Thyroid gland (tissue), 4 donors: ENCODE measurements around the gene CDH4. TPM values are rescaled to one million over a fixed set of nuclear protein-coding genes. Genes with fewer than 3 reads are reported as not detected.

Experiments
- DNase-seq, 2 donors: peaks; one replicate each; pipeline ENCODE4 v3.0.0-alpha.2; 2019
- H3K27ac ChIP-seq, 3 donors: fragments of 200-600 bp; sonication (generic); 1 replicate in 2 of 3; 2 replicates in 1 of 3; pipeline ENCODE4 v1.5.1; 2016 to 2019; ENCODE audit warnings: mild to moderate bottlenecking in 1 of 3, moderate library complexity in 1 of 3
- H3K27me3 ChIP-seq: fragments of 200-600 bp; sonication (generic); one replicate; pipeline ENCODE4 v1.5.1; 2019
- H3K36me3 ChIP-seq, 2 donors: fragments of 200-600 bp; sonication (generic); one replicate each; pipeline ENCODE4 v1.5.1; 2016 to 2019
- H3K4me1 ChIP-seq, 2 donors: fragments of 200-600 bp; sonication (generic); one replicate each; pipeline ENCODE4 v1.5.1; 2017 to 2019
- H3K4me3 ChIP-seq, 3 donors: fragments of 200-600 bp; sonication (generic); replicated peaks in 1 of 3; 1 replicate in 2 of 3; 2 replicates in 1 of 3; pipeline ENCODE4 v1.5.1; 2016; ENCODE audit warnings: mild to moderate bottlenecking in 1 of 3
- H3K9me3 ChIP-seq: fragments of 200-600 bp; sonication (generic); one replicate; pipeline ENCODE4 v1.5.1; 2017
- POLR2A ChIP-seq, 2 donors: fragments of 450-650 bp; IDR thresholded peaks; one replicate each; pipeline ENCODE4 v1.6.1; 2017; ENCODE audit warnings: antibody characterized with exemption in 2 of 2, mild to moderate bottlenecking in 2 of 2, moderate library complexity in 1 of 2
- WGBS, 2 donors: methylation state at CpG; one replicate each; pipeline ENCODE4 v1.1.5; 2017; 5-methylcytosine and 5-hydroxymethylcytosine counted together
- intact Hi-C: fragments of 100-400 bp; cut with DNase I; formaldehyde crosslinking; loops from one replicate; pipeline ENCODE4 v1.15.1; 2023
- total RNA-seq, 4 donors: library from RNA; depleted of rRNA; stranded (reverse); fragments of >200 nt; gene quantifications; one replicate each; pipeline ENCODE4 v1.2.3, GENCODE V29; 2016
- TF ChIP-seq, protein P1 (sequence below), 6 experiments: fragments of 200-600 bp in 3 of 6; fragments of 450-650 bp in 3 of 6; sonication (generic) in 3 of 6; IDR thresholded peaks; one replicate each; pipeline ENCODE4 v1.5.1; 2016 to 2019; ENCODE audit warnings: antibody characterized with exemption in 6 of 6, mild to moderate bottlenecking in 2 of 6, inconsistent platforms in 1 of 6, moderate library complexity in 1 of 6

The CDH4 gene
- total RNA-seq, 4 donors from 2014 or later: 0.22 to 0.29 (median 0.29) TPM; not detected in 1

DNA sequence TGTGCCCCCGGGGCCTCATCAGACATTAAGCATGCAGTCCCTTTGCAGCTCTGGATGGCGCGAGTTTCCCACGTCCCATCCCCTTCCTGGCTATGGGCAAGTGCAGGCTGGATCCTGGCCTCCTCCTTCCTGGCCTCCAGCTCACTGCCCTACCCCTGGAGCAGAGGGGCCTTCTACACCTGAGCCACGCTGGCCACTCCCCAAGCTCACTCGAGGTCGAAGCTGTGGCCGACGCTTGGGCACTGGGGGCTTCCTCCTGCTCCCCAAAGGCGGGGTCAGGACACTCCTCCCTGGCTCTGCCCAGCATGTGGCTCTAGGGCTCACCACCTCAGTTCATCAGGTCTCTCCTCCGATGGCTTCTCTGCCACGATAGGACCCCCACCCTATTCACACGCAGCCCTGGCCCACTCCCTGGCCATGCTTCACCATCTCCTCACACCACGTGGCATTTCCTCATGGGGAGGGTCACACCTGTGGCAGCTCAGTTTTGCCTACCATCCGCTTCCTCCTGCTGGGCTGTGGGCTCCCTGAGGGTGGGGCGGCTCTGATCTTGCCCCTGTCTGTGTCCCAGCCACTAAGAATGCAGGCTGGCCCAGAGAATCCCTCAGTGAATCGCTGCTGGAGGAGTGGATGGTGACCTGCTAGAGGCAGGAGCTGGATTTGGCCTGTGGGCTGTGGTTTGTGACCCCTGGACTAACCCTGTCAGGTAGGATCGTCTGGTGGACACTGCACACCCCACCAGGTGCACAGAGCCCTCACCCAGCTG, 532.9 kb downstream of the CDH4 start:
- no peak for DNase-seq
- intact Hi-C loops: no loop called here
- 85 to 91% methylated on average over 16 to 17 of the region's 18 CpGs for WGBS, 2 donors
- no peak overlapping the region for H3K4me3 ChIP-seq
- H3K27me3 ChIP-seq: no peaks in the 10 kb centered on the region
- no peaks in the 10 kb centered on the region for H3K36me3 ChIP-seq
- TF ChIP-seq POLR2A (IDR thresholded peaks at IDR 0.05): no peak
- TF ChIP-seq, protein P1, sequence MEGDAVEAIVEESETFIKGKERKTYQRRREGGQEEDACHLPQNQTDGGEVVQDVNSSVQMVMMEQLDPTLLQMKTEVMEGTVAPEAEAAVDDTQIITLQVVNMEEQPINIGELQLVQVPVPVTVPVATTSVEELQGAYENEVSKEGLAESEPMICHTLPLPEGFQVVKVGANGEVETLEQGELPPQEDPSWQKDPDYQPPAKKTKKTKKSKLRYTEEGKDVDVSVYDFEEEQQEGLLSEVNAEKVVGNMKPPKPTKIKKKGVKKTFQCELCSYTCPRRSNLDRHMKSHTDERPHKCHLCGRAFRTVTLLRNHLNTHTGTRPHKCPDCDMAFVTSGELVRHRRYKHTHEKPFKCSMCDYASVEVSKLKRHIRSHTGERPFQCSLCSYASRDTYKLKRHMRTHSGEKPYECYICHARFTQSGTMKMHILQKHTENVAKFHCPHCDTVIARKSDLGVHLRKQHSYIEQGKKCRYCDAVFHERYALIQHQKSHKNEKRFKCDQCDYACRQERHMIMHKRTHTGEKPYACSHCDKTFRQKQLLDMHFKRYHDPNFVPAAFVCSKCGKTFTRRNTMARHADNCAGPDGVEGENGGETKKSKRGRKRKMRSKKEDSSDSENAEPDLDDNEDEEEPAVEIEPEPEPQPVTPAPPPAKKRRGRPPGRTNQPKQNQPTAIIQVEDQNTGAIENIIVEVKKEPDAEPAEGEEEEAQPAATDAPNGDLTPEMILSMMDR (IDR thresholded peaks at IDR 0.05): no peak
- no peaks in the 10 kb centered on the region for H3K9me3 ChIP-seq
- no peaks in the 10 kb centered on the region for H3K4me1 ChIP-seq
- H3K27ac ChIP-seq: no peak overlapping the region

DNA sequence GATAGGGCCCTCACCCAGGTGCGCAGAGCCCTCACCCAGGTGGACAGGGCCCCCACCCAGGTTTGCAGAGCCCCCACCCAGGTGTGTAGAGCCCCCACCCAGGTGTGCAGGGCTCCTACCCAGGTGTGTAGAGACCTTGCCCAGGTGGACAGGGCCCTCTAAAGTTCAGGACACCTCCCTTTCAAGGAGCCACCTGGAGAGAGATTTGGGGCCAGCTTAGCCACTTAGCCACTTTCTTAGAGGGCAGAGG, 533.4 kb downstream of the CDH4 start:
- intact Hi-C loops: no loop called here
- 100% methylated on average over 1 of the region's 1 CpG; no CpG with 5 or more reads in 1 of the 2 donors for WGBS, 2 donors
- H3K27me3 ChIP-seq: no peaks in the 10 kb centered on the region
- H3K4me1 ChIP-seq: no peaks in the 10 kb centered on the region
- DNase-seq: no peak
- no peak overlapping the region for H3K27ac ChIP-seq
- no peaks in the 10 kb centered on the region for H3K9me3 ChIP-seq
- TF ChIP-seq, protein P1 (IDR thresholded peaks at IDR 0.05): no peak
- TF ChIP-seq POLR2A (IDR thresholded peaks at IDR 0.05): no peak
- no peaks in the 10 kb centered on the region for H3K36me3 ChIP-seq
- no peak overlapping the region for H3K4me3 ChIP-seq

DNA sequence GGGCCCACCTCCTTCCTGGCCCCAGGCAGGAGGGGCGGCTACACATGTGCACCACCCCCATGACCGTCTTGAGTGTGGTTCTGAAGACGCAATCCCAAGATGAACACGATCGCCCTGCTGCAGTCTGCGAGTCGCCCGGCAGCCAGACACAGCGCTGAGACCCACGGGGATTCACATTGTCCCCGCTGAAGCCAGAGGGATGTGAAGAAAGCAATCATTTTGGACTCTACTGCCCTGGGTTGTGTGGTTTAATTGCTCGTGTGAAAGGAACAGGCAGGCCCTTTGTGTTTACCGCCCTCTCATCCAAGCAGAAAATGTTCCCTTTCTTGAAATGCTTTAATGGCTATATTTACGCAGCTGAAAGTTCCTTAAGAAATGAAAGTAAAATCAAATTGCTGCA, 534.2 kb downstream of the CDH4 start:
- Histone ChIP-seq H3K27me3 (no peaks in the 10 kb centered on the region), H3K4me3 (no peak overlapping the region), H3K27ac (no peak overlapping the region), H3K36me3 (no peaks in the 10 kb centered on the region), H3K9me3 (no peaks in the 10 kb centered on the region), H3K4me1 (no peaks in the 10 kb centered on the region)
- DNase-seq: no peak
- 77 to 85% methylated on average over 12 to 14 of the region's 14 CpGs for WGBS, 2 donors
- intact Hi-C loops: no loop called here
- TF ChIP-seq, protein P1 (IDR thresholded peaks at IDR 0.05): no peak
- TF ChIP-seq POLR2A (IDR thresholded peaks at IDR 0.05): no peak

DNA sequence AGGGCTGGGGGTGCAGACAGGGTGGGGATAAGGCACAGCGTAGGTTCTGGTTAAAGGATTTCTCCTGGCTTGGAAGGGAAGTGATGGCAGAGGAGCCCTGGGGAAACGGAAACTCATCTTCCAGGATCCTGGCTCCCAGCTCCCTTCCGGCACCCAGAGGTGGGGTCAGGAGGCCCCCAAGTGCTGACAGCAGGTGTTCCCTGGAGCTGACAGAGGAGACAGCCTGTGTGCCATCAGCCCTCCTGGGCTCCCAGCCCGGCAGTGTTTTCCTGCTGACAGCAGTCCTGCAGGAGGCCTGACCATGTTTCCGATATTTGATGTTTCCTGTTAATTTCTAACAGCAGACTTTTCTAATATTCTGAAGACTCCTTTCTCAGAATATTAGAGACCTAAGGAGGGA, 536.3 kb downstream of the CDH4 start:
- Histone ChIP-seq H3K4me3 (no peak overlapping the region), H3K27ac (no peak overlapping the region), H3K27me3 (no peaks in the 10 kb centered on the region), H3K4me1 (no peaks in the 10 kb centered on the region), H3K36me3 (no peaks in the 10 kb centered on the region), H3K9me3 (no peaks in the 10 kb centered on the region)
- TF ChIP-seq, protein P1 (IDR thresholded peaks at IDR 0.05): no peak
- TF ChIP-seq POLR2A (IDR thresholded peaks at IDR 0.05): no peak
- WGBS, 2 donors: 63 to 76% methylated on average over 5 of the region's 5 CpGs
- no peak for DNase-seq
- intact Hi-C loops: no loop called here

DNA sequence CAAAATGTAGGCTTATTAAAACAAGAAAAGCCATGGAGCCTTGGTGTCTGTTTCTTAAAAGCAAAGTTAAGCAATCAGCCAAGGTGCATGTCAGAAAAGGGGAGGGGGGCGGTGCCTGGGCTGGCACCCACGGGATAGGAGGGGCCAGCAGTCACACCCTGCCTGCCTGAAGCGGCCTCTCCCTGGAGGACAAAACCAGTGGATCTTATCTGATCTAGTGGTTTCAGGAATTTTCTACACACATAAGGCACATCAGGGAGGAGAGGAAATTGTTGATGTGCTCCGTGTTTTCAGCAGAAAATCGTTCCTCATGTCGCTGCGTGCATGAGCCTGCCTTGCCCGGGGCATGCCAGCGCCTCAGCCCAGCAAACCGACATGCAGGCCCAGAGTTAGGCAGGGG, 537.3 kb downstream of the CDH4 start:
- Histone ChIP-seq H3K36me3 (no peaks in the 10 kb centered on the region), H3K4me3 (no peak overlapping the region), H3K27me3 (no peaks in the 10 kb centered on the region), H3K27ac (no peak overlapping the region), H3K9me3 (no peaks in the 10 kb centered on the region), H3K4me1 (no peaks in the 10 kb centered on the region)
- WGBS, 2 donors: 77 to 82% methylated on average over 10 of the region's 10 CpGs
- DNase-seq: no peak
- TF ChIP-seq POLR2A (IDR thresholded peaks at IDR 0.05): no peak
- TF ChIP-seq, protein P1 (IDR thresholded peaks at IDR 0.05): no peak
- intact Hi-C loops: no loop called here
